IPS-NIHi7 (cell line): ENCODE data around the gene C16orf96.
A peak's percentile ranks its signal among the peaks of the same experiment; 100 is the strongest.

ENCODE experiments used
- DNase-seq: peaks from one replicate; pipeline ENCODE4 v3.0.0; 2012; ENCODE audit warnings: mixed read lengths; ENCODE audit errors: extremely low spot score

The C16orf96 gene

DNA sequence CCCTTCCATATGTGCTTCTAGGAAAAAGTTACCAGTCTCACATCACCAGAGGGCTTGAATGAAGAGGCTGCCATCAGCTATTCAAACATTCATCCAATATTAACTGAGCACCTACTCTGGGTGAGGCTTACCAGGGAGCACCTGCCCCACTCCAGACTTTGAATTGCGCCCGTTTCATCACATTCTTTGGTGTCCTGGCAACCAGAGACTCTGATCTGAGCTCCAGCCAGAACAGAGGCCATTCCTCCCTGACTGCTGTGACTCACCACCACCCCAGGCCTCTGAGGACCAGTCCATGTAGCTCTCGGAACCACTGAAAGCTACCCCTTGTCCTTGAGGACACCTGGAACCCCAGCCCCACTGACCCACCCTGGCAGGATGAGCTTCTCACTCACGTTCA lies at the start of gene C16orf96:
C16orf96 (plus strand) TSS at position 229 of the 400 bp plus-strand sequence; CDS start at position 379, 150 bp downstream.
- DNase-seq, result no peak

DNA sequence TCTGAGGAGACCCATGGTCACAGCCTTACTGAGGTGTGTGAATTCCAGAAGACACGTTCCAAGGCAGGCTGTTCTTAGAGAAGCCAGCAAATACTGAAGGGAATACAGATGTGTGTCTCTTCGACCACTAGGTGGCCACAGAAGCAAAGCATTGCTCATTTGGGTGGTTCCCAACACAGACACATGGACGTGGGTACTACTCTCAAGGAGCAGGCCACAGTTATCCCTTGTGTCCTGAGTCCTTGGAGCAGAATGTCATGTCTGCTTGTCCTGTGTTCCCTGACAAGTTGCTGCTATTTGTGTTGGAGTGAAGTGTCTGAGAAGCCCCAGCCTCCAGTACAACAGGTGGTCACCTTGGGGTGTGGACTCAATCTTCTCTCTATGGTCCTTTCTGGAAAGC lies 49.7 kb upstream of the C16orf96 start:
- peak; percentile 79 for DNase-seq

DNA sequence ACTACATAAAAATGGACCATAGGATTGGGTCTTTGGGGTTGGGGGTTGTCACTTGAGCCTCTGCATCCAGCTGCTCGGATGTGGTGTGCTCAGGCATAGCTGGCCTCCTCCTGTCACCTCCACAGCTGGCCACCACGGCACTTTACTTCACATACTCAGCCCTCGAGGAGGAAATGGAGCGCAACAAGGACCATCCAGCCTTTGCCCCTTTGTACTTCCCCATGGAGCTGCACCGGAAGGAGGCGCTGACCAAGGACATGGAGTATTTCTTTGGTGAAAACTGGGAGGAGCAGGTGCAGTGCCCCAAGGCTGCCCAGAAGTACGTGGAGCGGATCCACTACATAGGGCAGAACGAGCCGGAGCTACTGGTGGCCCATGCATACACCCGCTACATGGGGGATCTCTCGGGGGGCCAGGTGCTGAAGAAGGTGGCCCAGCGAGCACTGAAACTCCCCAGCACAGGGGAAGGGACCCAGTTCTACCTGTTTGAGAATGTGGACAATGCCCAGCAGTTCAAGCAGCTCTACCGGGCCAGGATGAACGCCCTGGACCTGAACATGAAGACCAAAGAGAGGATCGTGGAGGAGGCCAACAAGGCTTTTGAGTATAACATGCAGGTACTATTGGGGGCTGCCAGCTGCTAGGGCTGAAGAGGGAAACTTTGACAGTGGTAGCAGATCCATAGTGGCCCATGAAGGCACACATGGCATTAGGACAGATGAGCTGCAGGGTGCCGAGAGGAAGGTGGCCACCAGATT lies 48.4 kb upstream of the C16orf96 start:
- DNase-seq, result no peak

DNA sequence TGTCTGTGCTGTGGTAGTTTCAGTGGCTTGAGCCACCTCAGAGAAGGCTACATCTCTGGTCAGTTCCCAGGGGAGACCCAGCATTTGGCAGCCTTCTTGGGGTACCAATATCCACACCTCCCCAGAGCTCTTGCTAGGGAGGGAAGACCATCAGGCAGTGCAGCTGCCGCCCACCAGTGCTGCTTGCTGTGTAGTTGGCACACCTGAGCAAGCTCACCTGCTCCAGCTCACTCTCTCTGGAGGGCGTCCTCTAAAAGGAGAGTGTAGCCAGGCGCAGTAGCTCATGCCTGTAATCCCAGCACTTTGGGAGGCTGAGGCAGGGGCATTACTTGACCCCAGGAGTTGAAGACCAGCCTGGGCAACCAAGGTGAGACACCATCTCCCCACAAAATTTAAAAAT lies 47.3 kb upstream of the C16orf96 start:
- DNase-seq, result no peak

DNA sequence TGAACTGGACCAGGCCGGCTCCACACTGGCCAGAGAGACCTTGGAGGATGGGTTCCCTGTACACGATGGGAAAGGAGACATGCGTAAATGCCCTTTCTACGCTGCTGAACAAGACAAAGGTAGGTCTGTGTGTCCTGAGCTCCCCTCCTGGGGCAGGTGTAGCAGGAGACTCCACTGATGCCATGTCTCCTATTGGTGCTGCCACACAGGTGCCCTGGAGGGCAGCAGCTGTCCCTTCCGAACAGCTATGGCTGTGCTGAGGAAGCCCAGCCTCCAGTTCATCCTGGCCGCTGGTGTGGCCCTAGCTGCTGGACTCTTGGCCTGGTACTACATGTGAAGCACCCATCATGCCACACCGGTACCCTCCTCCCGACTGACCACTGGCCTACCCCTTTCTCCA lies 46.7 kb upstream of the C16orf96 start:
- DNase-seq, result no peak

DNA sequence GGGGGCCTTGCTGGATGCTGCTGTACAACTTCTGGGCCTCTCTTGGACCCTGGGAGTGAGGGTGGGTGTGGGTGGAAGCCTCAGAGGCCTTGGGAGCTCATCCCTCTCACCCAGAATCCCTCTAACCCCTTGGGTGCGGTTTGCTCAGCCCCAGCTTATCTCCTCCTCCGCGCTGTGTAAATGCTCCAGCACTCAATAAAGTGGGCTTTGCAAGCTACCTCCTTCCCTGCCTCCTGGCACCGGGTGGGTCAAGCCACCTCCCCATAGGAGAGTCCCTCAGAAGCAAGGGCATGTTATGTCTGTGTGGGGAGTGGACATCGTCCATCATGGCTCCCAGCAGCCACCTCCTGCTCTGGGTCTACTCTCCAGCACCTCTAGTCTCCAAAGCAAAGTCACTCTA lies 46.0 kb upstream of the C16orf96 start:
- DNase-seq, result no peak

DNA sequence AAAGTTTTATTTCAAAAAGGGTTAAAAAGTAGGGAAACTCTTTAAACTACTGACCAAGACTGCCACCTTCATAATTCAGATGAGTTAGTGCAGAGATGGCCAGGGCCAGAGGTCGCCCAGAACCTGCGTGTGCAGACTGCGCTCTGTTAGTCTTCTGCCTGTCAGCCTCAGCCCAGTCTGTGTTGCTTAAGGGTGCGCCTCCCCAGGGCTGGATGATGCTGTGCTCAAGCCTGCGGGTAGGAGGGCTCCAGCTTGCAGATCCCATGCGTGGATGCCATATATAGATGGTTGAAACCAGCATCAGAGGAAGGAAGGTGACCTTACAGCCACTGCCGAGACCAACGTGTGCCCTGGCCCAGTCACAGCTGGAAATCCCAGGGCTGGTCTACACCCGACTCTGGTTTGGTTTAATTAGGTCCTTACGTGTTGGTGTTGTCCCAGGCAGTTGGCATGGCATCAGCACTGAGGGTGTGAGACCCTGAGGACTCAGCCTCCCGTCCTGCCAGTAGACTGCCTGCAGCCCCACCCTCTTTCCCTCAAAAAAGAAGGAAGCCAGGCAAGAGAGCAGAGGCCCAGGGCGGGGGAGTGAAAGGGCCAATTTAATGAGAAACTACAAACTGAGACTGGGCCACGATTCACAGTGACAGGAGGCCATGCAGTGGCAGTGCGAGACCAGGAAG lies 45.3 kb upstream of the C16orf96 start:
- DNase-seq, result no peak

DNA sequence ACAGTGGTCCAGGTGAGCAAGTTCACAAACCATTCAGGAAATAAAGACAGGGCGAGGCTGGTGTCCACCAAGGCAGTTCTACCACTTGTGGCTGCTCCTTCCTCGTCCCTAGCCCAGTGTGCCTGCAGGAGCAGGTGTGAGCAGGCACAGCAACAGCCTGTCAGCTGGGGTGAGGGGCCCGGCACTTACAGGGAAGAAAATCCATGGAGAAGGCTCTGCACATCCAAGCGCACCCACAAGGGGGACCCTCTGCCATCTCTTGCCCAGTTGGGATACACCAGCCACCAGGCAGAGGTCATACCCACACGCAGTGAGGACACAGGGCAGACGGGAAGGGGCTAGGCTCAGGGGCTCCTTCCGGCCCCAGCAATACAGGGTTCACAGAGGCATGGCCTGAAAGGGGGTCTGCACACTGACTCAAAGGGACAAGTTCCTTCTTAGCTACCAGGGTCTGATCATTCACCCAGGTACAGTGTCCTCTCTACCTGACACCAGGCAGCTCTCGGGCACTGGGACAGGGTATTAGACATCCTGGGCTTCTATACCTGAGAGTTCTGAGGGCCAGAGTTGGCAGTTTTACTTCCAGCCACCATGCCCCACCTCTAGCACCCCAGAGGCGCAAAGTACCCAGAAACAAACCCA lies 44.6 kb upstream of the C16orf96 start:
- DNase-seq, result peak; percentile 88

DNA sequence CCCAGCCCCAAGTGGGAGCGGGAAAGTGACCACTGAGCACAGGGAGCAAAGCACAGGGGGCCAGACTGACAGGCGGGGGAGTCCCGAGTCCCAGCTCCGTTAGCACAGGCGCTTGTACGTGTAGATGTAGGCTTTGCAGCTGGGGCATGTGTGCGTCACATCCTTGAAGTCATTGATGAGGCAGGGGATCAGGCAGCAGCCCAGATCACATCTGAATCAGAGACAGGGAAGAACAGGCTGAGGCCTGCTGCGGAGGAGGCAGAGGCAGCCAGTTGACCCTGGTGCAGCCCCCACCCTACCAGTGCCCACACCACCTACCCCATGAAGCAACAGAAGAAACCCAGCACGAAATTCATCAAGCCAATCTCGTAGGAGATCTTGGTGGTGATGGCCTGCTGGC lies 43.7 kb upstream of the C16orf96 start:
- DNase-seq, result no peak

DNA sequence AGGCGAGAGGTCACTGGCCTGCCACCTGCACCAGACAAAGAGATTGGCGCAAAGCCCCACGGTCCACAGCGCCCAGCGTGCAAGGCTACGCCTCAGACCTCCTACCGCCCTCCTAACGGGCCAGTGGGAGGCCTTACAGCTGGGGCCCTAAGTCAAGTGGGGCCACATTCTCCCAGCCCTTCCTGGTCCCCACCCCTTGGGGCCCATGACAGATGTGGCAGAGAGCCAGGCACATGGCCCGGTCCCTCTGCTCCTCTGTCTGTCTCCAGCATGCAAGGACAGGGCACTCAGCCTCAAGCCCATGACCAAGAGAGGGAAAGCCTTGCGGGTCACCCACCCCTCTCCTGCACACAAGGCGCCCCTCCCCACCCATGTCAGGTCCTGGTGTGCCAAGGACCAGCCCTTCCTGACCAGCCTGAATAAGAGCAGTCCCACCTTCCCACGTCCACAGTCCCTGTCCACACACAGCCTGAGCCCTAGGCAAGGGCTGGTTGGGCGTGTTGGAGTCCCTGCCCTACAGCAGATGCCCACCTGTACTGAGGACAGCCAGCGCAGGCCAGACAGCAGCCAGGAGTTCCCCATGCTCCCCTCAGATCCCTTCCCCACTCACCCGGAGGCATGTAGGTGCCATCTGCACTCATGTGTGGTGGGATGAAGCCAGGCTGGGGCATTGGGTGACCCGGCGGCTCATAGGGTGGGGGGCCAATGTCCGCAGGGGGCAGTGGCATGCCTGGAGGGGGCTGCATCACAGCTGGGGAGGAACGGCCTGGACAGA lies 42.9 kb upstream of the C16orf96 start:
- DNase-seq, result no peak

DNA sequence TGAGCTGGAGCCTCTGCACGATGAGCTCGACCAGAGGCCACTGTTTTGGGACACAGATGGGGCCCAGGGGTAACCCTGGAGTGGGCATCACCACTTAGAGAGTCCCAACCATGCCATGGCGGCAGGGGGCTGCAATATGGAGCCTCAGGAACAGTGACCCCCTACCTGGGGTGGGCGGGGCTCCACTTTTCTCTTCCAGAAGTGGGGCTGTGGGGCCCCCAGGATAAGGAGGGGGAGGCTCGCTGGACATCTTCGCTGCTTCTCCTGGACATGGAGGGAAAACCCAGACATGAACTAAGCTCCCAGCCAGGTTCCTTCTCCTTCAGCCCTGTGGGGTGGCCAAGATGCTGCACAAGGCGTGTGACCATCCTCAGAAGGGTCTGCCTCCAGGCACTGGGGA lies 42.3 kb upstream of the C16orf96 start:
- no peak for DNase-seq

DNA sequence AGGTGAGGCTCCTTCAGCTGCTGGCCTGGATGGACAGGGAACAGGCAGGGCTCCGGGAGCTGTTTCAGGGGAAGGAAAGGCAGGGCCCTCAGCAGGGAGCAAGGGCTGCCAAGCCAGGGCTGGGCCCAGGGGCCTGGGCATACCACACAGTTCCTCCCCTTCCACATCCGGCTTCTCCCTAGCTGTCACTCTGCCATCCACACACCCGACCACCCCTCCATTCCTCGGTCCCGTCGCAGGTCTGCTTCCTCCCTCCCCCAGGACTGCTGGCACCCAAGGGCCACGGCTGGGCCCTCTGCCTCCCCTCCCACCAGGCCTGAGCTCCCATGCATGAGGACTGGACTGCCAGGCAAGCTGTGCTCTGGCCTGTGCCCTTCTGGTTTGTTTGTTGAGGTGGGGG lies 41.5 kb upstream of the C16orf96 start:
- no peak for DNase-seq

DNA sequence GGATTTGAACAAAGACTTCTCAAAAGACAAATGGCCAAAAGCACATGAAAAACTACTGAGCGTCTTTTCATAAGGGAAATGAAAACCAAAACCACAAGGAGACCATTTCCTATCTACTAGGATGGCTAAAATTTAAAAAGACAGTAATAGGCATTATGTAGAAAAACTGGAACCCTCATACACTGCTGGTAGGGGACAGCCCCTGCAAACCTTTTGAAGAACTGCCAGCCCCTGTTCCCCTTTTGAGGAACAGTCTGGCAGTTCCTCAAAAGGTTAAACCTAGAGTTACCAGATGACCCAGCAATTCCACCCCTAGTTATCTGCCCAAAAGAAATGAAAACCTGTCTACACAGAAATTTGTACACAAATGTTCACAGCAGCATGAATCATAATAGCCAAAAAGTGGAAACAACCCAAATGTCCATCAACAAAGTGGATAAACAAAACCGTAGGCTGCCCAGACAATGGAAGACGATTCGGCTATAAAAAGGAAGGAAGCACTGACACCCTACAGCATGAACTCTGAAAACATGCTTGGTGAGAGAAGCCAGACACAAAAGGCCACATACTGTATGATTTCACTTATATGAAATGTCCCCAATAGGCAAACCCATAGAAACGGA lies 40.4 kb upstream of the C16orf96 start:
- DNase-seq, result no peak

DNA sequence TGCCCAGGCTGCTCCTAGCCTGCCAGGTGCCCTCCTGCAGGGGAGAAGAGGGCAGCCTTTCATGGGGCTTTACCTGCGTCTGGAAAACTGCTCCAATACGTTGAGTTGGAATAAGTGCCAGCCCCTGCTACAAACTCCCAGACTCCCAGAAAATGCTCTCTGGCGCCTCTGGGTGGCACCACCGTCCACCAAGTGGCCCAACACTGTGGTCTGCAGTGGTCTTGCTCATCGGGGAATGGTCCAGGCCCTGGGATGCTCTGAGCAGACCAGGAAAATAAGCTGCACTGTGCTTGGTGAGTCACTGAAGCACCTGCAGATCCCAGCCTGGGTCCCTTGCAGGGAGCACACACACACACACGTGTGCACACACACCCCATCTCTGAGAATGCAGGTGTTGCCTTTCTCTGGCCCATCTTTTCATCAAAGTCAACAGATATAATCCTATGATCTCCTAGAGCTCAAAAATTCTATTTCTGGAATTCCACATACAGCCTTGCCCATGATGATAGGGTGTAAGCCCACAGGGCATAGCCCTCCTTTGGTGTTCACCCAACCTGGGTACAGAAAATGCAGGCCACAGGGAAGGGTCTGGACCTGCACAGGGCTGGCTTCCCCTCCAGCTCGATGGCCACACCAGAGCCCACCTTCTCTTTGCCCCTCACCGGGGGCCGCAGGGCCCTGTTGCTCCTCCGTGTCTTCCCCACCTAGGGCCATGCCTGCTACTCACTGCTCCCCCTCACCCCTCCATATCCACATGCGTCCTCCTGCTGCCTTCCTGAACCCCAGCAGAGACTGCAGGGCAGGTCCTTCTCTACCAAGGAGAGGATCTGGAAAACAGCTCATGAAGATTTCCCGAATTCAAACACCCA lies 38.1 kb upstream of the C16orf96 start:
- peak; percentile 84 for DNase-seq

DNA sequence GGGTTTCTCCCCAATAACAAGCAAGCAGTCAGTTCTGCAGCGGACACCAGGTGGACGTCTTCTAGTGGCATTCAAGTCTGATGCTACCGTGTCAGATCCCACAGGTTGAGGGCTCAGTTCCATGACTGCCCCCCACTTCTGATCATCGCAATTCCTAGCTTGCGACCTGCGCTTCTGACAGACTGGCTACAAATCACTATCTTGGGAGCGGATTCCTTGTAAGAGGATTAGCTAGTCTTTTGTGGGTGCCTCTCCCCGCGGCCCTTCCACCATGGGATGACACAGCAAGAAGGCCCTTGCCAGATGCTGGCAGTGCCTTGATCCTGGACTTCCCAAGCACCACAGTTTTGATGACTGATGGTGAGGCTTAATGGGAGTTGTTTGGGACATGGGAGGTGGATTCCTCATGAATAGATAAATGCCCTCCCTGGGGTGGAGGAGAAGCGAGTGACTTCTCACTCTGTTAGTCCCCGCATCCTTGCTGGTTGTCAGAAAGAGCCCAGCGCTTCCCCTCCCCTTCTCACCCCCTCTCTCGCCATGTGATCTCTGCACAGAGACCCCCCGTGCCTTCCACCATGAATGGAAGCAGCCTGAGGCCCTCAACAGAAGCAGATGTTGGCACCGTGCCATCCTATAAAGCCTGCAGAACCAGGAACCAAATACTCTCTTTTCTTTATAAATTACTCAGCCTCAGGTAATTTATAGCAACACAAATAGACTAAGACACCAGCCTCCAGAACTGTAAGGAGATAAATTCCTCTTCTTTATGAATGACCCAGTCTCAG lies 36.7 kb upstream of the C16orf96 start:
- DNase-seq, result no peak

DNA sequence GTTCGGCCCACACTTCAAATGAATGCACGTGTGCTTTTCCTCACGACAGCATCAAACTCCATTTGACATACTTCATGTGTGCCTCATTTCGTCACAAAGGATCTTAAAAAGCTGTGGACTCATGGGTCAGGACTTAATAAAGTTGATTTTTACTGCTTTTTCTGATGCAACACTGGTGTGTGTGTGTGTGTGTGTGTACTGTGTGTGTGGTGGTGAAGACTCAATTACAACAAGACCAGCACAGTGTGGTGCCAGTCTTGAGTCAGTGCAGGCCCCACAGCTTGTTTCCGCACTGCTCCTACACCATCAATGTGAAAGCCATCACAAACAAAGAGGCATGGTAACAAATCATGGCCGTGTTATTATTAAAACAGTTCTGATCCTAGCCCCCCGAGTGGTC lies 35.2 kb upstream of the C16orf96 start:
- no peak for DNase-seq

DNA sequence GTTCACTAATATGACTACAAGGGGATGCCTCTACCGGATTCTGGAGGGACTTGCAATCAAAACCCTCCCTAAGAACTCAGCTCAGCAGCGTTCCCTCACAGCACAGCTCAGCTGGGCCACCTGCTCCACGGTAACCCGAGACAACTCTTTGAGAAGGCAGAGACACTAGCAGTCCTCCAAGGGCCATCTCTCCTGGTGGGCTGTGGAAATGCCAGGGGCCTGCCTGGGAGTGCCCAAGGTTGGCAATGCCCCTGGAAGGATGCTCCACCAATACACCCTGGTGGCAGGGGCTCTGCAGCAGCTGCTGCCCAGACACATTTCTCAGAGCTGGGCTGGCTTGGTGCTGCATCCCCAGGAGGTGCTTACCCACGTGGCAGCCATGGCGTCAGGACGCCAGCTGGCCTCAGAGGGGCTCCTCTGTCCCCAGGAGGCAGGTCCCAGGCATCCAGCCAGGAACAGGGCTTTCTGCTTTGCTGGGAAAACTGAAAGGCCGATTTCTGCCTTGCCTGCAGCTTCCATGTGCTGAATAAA lies 34.0 kb upstream of the C16orf96 start:
- no peak for DNase-seq

DNA sequence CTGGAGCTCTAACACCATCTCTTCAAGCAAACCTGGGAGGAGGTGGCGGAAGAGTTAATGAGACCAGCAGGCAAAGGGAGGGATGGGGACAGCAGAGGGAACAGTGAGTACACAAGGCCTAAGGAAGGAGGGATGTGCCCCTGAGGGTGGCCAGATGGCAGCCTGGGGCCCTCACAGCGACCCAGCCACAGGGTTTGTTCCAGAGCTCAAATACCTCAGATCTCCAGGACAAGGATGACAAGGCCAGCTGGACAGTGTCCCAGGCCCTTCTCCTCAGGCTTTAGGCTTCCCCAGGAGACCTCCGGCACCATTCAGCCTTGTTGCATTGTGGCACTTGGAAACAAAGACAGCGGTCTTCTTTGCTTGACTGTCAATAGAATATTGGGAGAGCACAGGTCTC lies 32.5 kb upstream of the C16orf96 start:
- DNase-seq, result no peak

DNA sequence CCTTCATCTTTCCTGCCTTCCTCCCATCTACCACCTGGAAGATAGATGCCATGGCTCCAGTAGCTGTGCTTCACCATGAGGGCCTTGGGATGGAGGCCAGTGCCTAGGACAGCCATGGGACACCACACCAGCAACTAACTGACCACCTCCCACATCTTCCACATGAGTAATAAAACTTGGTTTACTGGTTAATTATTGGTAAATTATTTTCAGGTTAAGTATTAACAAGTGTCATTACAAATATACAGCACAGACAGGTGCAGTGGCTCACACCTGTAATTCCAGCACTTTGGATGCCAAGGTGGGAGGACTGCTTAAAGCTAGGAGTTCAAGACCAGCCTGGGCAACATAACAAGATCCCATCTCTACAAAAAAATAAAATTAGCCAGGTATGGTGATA lies 31.6 kb upstream of the C16orf96 start:
- no peak for DNase-seq

DNA sequence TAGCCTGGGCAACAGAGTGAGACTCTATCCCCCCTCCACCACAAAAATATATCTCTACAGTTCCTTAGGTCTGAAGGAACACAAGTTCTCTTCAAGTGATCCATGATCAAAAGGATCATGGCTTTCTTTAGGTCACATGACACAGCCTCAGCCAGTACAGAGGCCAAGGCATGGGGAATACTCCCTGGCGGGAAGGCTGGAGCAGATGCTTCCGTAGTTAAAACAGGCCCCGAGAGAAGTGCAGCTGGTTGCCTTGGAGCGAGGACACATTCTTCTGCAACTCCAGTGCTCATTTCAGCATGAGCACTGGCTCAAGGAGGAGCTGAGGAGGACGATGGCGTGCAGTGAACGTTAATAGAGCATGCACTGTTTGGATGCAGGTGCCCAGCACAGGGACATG lies 31.1 kb upstream of the C16orf96 start:
- no peak for DNase-seq
